GM18511 (cell line): Measurements from ENCODE around the gene GADL1.

Source experiments
- ATAC-seq: cut with Tn5 transposase; IDR thresholded peaks from one replicate; pipeline ENCODE4 v1.9.1; 2021; ENCODE audit warnings: mild to moderate bottlenecking, moderate library complexity; ENCODE audit not compliant: unreplicated experiment

The GADL1 gene

DNA sequence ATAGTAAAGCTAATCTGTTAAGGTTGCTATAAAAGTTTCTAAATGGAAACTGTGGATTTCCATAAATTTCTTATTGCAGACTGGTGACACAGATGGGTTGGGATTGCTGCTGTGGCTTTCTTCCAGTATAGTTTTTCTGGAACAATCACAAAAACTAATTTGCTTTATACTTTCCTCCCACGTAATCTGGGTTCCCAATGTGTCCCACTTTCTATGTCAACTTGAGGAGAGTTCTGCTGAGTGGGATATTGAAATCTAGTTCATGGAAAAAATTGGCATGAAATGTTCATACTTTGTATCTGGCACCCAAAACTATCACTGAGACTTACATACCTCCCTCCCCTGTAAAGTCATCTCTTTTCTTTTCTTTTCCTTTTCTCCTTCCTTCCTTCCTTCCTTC is 161.3 kb downstream of the GADL1 start:
- no peak for ATAC-seq

DNA sequence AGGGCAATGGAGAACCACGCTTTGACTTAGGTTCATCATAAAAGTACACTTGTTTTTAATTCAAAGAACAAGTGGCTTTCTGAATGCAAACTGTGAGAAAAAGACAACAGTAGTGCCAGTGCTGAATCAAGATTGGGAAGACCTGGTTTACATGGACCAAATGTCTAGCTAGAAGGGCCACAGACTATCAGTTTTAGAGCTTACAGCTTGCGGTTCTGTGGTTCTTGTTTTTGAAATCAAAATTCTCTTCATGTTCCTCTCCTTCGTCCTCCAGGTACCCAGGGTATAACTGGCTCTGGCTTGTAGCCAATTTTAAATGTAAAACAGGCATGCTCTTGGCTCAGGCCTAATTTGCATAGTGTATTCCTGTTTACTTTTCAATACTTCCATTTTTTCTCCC is 163.5 kb downstream of the GADL1 start:
- no peak for ATAC-seq

DNA sequence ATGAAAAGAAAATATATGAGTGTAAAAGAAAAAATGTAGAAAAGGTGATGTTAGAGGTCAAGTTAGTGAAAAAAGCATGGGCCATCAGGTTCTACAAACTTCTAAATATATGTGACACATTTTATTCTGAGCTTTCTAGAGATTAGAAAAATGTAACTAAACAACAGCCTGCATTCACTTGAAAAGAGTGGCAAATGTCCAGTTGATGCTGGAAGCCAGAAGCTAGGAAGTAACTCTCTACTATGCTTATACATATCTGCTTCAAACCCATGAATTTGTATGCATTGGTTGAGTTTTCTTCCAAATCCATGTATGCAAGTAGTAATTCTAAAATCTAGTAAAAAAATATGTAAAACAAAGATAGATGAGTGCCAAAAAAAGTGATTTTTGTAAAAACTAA is 164.5 kb downstream of the GADL1 start:
- ATAC-seq, result no peak

DNA sequence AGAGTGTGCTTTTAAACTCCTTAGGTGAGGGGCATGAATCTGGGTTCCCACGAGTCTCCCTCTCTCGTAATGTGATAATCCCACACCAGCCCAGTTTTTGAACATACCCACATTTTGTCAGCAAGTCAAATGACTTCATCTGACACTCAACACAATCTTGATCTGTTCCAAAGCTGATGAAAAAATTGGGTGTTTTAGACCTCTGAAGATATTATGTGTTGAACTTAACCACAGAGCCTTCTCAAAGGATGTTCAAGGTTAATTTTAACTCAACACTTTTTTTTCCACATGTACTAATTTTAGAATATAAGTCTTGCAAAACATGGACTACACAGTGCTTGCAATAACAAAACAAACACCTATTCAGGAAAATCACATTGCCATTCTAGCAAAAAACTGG is 164.9 kb downstream of the GADL1 start:
- ATAC-seq, result no peak

DNA sequence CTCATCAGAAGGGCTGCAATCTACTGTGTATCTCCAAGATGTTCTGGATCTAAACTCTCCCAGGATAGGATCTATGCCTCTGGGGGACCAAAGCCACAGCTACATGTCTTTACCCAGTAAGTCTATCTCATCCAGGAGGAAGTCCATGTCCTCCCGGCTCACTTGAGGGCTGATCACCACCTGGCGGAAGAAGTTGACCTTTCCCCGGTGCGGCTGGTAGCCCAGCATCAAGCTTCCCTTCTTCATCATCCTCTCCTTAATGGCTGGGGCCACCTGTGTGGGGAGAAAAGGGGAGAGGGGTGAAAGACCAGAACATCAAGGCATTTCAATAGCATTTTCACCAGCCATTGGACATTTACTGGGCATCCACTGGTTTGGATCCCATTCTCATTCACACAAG is 166.3 kb downstream of the GADL1 start:
- ATAC-seq, result no peak

DNA sequence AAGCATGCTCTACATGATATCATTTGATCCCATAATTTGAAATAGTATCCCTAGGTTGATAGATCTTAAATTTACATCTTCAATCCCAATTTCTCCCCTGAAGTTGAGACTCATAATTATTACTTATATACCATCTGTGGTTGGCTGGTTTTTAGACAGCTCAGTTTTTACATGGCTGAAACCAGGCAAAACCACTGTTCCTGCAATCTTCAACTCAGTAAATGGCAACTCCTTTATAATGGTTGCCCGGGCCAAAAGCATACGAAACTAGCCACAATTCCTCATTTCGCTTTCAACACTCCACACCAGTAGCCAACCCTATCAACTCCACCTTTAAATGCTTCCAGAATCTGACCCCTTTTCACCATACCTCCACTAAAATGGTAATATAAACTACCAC is 169.6 kb downstream of the GADL1 start:
- no peak for ATAC-seq

DNA sequence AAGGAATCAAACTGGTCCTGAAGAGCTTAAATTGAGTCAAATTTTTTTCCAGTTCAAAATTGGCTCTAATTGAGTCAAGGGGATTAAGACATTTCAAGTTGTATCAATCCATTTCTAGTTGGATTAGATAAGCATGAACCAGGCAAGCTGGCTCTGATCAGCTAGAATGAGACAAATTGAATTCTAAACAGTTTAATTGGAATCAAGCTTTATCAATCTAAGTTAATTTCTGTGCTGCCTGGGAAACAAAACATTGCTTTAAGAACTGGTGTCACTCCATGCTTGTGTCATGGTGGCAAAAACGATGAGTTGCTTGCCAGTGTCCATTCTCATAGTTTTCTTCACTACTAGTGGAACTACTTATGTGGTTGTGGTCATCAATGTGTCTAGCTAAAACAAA is 171.2 kb downstream of the GADL1 start:
- no peak for ATAC-seq

DNA sequence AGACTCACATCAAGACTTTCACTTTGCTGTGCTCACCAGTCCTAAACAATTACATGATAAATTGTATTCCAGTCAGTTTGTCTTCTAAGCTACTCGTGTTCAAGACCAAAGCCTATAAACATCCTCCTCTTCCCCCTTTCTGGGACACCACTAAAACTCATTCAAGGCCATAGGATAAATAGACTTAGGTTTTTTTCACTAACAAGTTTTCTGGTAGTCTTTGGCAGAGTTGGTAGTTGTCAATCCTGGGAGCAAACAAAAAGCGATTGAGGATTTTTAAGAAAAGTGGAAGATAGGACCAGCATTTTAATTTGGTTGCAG is 173.2 kb downstream of the GADL1 start:
- ATAC-seq, result no peak

DNA sequence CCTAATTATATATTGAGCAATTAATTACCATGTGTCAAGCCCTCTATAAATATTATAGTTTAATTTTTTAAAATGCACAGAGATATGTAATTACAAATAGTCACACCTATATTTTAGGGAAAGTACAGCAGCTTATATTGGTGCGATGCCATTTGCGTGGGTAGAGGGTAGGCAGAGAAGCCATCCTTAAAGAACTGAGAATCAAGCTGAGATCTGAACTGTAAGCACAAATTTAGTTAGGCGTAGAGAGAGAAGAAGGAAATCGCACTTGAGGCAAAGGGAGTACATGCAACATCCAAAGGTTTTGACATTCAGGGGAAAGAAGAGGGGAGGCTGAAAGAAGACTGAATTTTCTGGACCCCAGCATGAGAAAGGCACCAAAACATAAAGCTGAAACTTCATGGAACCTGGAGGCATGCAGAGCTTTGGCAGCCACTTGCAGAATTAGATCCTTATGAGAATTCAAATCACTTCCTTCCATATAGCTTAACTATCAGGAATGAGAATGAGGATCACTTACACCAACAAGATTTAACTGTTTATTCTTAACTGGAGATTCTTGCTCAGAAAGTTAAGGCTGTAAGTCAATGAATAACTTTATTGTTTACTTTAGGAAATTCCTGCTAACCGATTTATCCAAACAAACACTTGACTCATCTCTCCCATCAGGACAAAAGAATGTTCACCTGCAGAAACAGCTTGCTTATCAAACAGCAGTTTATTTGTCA is 173.7 kb downstream of the GADL1 start:
- ATAC-seq, result no peak

DNA sequence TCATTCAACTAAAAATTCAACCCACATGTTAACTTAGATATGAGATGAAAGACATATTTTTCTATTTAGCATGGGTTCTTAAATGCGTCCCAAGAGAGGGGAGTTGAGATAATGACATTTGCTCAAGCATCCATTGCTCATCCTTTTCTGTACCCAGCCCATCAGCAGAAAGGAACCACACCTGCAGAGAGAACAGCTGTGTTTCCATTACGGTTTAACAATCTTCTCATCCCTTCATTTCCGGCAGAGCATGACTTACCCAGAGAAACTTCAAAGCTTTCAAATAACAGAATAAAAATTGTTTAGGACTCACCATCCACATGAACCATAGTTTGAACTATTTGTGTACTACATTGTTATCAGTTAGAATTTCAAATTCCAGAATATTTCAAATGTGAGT is 174.9 kb downstream of the GADL1 start:
- ATAC-seq, result no peak

DNA sequence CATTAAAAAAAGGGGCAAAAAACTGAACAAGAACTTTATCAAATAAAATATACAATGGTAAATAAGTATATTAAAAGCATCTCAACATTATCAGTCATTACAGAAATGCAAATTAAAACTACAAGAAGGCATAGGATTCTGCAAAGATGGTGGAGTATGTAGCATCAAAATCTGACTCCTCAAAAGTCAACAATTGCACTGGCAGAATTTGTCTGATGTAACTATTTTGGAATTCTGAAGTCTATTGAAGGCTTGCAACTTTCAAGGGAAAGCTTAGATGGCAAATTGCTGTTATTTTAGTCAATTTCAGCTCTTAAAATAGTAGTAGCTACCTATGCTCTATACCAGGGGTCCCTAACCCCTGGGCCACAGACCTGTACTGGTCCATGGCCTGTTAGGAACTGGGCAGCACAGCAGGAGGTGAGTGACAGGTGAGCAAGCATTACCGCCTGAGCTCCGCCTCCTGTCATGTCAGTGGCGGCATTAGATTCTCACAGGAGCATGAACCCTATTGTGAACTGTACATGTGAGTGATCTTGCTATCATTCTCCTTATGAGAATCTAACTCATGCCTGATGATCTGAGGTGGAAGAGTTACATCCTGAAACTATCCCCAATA is 180.5 kb downstream of the GADL1 start:
- ATAC-seq, result no peak

DNA sequence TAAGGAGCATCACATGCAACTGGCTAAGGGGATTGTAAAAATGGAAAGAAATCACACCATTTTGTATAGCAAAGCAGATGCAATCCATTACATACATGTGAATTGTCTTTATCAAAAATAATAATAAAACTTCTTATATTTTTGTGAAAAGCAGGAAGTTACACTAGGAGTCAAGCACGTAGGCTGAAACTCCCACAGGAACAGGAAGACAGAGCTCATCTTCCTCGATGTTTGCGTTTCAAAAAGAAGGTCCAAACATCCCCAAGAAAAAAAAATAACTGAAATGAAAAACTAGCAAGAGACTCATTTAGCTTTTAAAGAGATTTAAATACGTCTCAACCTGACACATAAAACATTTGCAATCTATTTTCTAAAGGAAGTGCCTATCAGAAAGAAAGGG is 181.5 kb downstream of the GADL1 start:
- ATAC-seq, result no peak

DNA sequence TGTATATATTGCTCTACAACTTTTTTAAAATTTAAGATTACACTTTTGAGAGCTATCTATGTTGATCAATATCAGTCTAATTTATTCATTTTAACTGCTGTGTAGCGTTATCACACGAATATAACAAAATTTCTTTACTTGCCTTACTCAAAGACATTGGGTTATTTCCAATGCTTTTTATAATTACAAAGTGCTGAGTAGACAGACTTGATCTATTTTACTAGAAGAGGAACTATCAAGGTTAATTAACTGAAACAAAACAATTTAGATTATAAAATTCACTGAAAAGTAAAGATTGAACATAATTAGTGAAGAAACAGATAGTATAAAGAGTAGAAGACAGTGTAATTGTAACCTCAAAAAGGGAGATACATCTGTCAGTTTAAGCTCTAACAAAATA is 182.6 kb downstream of the GADL1 start:
- ATAC-seq, result no peak

DNA sequence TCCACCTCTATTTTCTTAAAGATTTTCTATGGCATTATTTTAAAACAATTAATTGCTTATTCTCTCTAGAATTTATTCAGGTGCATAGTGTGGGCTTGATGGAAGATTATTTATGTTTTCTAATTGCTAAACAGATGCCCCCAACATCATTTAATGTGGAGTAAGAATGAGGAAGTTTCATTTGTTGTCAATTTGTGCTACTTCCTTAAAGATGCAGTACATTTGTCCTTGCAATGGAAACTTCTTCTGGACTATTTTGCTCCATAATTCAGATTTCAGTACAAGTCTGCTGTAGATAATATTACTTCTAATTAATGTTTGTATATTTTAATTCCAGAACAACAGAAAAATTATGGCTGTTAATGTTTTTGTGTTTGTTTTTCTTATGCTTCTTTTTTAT is 183.3 kb downstream of the GADL1 start:
- ATAC-seq, result no peak

DNA sequence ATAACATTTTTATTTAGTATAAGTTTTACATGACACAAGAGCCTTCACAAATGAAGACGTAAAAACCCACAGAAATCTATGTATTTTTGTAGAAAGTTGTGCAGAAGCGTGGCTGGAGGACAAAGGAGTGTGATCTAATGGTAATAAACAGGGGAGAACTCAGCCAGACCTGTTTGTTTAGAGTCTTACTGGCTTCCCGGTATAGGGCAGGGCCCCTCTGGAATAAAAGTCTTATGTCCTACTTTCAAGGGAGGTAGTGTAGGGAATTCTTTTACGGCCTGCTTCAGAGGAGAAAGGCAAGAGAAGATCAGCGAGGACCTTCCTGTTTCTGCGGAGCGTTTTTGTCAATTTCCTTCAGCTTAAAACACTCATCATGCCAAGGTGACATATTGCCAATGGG is 184.4 kb downstream of the GADL1 start:
- ATAC-seq, result no peak

DNA sequence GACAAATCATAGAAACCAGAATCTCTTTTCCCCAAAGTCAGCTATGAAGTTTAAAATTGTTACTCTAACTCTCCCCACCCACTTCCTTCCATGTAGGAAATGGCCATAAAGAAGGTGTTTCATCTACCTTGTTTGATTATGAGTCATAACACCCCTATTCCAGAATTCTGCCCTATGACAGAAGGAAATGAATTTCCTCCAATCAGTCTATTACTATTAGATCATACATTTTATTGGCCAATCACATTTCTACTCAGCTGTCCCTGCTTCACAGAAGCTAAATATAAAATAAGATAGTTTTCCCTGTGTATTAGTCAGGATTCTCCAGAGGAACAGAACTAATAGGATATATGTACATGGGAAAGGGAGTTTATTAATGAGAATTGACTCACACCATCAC is 186.0 kb downstream of the GADL1 start:
- no peak for ATAC-seq

DNA sequence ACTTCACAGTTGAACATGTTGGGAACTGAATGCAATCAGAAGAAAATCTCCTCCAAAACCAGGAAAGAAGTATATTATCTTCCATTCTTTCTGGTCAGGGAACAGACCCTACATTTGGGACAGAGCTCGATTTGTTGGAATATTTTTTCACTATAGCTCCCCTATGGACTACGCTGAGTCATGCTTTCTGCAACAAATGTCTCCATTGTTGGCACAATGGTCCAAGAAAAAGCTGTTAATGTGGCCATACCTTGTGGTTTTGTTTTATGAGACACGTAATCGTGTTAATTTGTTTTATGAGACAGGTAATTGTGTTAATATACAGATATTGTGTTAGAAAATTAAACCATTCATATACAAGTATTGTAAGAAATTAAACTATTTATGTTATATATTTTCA is 186.6 kb downstream of the GADL1 start:
- ATAC-seq, result no peak

DNA sequence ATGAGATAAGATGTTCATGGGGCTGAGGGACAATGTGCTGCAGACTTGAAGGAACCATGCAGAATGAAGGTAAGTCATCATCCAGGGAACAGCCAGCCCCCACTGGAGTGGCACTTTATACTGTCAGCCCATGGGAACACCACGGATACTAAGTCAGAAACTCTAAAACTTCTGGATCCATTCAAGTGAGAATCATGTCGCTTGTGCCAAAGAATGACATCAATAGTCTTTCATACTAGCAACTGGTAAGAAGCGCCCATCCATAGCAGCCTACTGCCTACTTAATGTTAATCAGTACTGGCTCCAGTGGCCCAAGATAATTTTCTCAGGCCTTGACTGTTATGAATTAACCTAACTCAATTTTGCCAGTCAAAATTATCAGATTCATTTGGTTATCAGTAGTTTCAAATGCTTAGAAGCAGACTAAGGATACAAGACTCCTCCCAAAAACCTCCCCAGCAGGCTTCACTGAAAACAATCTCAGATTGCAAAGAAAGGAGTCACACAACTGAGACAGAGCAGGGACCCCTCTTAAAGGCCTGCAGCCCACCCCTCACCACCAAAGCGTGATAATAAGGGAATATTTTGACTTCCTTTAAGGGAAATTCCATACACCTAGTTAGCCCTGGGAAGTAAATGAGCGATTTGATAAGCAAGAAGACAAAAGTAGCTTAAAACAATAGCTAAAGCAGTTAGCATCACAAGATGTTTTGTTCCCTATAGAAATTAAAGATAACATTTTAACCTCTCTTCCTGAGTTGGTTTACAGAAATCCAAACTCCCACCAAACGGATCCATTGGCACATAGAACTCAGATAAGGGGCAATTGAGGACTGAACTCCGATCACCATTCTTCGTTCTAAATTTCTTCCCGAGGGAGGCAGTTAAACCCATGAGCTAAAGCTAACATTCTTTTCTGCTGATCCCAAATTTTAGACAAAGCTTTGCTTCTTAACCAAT is 189.2 kb downstream of the GADL1 start:
- ATAC-seq, result no peak

DNA sequence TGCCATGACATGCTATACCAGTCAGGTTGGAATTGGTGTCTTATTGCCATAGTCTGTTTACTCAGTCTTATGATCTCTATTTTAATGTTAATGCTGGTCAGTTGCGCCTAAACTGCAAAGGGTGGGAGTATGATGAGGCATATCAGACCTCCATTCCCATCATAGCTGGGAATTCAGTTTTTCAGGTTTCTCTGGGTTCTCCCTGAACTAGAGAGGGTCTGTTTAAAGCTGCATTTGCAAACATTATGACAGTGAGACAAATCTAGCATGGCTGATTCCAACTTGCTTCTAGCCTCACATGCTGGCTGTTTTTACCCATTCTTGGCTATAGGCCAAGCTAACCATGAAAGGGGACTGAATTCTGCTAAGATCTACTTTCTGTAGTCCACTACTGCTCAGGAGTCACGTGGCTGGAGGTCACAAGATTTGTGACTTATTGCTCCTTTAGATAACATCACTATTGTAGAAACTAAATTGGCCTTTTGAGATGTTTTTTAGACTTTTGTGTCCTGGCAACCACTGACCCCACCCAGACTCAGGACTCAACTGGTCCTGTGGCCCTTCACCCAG is 191.5 kb downstream of the GADL1 start:
- no peak for ATAC-seq

DNA sequence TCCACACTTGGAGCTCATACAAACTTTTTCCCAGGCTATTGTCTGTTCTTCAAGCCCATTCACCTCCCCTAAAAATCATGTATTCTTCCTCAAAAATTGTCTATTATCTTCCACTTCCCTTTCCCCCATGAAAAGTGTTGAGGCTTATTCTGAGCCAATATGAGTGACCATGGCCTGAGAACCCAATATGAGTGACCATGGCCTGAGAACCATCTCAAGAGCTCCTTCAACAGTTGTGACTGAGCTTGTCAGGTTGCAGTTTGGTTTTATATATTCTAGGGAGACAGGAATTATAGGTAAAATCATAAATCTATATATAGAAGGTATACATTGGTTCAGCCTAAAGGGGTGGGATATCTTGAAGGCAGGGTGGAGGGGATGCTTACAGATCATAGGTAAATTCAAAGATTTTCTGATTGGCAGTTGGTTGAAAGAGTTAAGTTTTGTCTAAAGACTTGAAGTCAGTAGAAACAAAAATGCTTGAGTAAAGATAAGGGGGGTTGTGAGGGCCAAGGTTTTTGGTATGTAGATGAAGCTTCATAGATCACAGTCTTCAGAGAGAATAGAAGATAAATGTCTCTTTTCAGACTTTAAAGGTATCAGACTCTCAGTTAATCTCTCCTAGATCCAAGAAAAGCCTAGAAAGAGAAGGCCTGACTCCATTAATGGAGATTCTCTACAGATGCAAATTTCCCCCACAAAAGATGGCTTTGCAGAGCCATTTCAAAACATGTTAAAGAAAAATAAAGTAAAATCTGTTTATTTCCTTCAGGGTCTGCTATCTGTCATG is 192.2 kb downstream of the GADL1 start:
- no peak for ATAC-seq
